ENCODE measurements around the gene ARID5A.
"Not testable (repeated sequence)": the region's sequence is repeated elsewhere in the genome, so short reads cannot be mapped to it uniquely, and the experiment has no call there.

Gene ARID5A, protein sequence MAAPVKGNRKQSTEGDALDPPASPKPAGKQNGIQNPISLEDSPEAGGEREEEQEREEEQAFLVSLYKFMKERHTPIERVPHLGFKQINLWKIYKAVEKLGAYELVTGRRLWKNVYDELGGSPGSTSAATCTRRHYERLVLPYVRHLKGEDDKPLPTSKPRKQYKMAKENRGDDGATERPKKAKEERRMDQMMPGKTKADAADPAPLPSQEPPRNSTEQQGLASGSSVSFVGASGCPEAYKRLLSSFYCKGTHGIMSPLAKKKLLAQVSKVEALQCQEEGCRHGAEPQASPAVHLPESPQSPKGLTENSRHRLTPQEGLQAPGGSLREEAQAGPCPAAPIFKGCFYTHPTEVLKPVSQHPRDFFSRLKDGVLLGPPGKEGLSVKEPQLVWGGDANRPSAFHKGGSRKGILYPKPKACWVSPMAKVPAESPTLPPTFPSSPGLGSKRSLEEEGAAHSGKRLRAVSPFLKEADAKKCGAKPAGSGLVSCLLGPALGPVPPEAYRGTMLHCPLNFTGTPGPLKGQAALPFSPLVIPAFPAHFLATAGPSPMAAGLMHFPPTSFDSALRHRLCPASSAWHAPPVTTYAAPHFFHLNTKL

DNA sequence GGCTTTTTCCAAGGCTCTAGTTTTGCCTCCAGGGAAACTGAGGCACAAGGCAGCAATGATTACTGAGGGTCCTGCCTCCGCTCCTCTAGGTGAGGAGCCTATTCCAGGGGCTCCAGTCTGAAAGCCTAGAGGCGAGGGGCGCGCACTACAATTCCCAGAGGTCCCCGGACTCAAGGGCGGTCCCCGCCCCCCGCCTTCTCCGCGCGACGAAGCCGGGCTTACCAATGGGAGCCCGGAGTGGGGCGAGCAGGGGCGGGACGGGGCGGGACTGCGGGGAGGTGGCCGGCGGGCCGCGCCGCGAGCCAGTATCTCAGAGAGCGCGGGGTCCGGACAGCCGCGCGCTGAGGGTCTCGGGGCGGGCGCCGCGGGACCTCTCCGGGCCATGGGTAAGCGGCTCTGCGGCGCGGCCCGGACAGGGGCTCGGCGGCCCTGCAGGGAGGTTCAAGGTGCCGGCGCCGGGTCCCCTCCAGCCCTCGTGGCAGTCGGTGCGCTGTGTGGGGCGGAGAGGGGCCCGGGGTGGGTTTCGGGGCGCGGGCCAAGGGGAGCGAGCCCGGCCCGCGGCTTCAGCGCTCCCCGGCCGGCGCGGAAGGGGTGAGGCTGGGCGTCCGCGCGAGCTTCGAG lies at the start of gene ARID5A:
Gene ARID5A (plus strand): TSS at position 308 of the 621 bp plus-strand sequence. CDS start 75 bp downstream, at position 383.
- DNase-seq = peak; percentile 86

DNA sequence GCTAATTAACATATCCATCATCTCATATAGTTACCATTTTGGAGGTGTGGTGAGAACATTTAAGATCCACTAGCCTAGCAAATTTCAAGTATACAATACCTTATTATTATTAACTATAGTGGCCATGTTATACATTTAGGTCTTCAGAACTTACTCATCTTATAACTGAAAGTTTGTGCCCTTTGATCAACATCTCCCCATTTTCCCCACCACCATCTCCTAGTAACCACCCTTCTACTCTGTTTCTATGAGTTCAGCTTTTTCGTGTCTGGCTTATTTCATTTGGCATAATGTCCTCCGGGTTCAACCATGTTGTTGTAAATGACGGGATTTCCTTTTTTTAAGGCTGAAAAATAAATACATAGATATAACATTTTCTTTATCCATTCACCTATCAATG lies 47.3 kb upstream of the ARID5A start:
- no peak for DNase-seq

DNA sequence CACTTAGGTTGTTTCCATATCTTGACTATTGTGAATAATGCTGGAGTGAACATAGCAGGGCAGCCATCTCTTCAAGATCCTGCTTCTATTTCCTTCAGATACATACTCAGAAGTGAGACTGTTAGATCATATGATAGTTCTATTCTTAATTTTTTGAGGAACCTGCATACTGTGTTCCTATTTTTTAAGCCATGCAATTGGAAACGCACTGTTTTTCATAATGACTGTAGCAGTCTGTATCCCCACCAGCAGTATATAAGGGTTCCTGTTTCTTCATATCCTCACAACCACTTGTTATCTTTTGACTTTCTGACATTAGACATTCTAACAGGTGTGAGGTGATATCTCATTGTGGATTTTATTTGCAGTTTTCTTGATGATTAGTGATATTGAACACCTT lies 46.9 kb upstream of the ARID5A start:
- no peak for DNase-seq

DNA sequence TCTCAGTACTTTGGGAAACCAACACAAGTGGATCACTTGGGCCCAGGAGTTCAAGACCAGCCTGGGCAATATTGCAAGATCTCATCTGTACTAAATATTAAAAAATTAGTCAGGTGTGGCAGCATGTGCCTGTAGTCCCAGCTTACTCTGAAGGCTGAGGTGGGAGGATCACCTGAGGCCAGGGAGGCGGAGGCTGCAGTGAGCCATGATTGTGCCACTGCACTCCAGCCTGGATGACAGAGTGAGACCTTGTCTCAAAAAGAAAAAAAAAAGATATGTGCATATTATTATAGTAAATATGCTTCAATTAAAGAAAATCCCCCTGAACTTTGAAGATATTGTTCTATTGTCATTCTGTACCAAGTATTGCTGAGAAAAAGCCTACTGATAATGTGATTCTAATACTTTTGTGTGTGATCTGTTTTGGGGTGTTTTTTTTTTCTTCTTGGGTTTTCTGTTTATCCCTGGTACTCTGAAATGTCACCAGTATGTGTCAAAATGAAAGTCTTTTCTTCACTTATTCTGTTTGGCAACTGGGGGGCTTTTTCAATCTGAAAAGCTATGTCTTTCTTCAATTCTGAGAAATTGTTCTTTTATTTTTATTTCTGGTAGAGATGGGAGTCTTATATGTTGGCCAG lies 44.6 kb upstream of the ARID5A start:
- DNase-seq = no peak

DNA sequence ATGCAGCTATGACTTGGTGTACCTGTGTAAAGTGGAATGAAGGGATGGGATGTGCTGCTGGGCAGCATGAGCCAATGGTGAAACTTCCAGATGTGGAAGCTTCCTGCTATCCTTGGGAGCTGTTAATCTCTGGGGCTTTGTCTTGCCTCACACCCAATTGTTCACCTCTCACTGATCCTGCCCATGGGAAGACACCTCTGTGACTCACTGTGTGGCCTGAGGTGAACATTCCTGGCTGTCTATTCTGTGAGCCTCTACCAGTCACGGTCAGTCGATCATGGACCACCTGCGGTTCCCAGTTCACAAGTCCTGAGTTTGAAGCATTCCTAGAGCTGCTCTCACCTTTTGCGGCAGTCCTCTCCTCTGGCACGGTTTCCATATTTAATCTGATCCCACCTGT lies 43.5 kb upstream of the ARID5A start:
- no peak for DNase-seq

DNA sequence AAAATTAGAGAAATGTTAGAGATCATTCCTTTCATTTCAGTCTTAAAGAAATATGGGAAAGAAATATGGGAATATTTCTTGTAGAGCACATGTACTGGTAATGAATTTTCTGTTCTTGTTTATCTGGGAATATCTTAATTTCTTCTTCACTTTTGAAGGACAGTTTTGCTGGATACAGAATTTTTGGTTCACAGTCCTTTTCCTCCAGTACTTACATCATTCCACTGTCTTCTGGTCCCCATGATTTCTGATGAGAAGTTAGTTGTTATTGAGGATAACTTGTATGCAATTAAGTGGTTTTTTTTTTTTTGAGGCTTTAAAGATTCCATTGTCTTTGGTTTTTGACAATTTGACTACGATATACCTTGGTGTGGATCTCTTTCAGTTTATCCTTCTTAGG lies 42.4 kb upstream of the ARID5A start:
- no peak for DNase-seq

DNA sequence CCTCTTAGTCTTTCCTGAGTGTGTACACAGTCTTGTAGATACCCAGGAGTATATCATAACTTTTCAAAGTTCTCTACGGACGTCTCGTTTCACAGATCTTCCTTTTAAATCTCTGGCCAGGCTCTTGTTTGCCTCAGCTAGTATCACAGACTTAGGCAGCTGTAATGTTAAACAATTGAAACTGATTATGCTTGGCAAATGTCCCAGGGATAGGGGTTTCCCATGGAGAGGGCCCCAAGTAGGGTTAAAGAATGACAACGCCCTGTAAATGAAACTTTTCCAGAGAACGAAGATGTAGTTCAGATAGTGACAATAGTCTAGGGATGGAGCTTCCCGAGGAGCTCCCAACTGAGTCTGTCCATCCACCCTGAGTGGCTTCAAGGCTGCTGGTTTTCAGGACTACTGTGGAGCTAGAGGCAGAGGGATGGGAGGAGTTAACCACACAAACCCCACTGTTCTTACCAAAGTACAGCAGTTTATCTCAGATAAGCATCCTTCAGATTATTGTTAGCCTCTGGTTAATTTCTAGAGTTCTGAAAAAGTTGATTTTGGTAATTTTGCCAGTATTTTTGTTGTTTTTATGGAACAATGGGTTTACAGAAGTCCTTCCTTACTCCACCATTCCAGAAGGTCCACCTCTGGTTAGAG lies 40.4 kb upstream of the ARID5A start:
- DNase-seq = no peak

DNA sequence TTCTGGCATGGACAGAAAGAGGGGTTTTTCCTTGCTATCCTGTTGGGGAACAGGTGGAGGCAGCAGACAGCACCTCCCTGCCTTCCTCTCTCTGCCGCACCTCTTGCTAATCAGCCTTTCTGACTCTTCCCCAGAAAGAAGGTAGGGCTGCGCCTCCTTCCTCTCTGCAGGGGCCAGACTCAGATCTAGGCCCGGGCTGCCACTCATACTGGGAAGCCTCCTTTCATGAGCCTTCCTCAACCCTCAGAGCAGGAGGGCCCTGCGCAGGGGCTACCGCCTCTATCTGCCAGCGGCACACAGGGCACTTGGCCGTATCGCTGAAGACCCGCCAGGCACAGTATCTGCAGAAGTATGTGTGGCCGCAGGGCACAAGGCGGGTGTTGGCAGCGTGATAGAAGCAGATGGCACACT lies 38.5 kb upstream of the ARID5A start:
- DNase-seq = no peak

DNA sequence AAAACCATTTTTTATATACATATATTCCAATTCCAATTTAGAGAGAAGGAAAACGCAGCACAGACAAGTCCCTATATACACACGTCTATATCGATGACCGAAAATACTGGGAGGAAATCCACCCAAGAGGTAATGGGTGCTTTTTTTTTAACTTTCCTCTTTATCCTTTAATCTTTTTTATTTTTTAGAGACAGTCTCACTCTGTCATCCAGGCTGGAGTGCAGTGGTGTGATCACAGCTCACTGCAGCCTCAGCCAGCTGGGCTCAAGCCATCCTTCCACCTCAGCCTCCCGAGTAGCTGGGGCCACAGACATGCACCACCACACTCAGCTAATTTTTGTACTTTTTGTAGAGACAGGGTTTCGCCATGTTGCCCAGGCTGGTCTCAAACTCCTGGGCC lies 37.9 kb upstream of the ARID5A start:
- not testable (repeated sequence) for DNase-seq

DNA sequence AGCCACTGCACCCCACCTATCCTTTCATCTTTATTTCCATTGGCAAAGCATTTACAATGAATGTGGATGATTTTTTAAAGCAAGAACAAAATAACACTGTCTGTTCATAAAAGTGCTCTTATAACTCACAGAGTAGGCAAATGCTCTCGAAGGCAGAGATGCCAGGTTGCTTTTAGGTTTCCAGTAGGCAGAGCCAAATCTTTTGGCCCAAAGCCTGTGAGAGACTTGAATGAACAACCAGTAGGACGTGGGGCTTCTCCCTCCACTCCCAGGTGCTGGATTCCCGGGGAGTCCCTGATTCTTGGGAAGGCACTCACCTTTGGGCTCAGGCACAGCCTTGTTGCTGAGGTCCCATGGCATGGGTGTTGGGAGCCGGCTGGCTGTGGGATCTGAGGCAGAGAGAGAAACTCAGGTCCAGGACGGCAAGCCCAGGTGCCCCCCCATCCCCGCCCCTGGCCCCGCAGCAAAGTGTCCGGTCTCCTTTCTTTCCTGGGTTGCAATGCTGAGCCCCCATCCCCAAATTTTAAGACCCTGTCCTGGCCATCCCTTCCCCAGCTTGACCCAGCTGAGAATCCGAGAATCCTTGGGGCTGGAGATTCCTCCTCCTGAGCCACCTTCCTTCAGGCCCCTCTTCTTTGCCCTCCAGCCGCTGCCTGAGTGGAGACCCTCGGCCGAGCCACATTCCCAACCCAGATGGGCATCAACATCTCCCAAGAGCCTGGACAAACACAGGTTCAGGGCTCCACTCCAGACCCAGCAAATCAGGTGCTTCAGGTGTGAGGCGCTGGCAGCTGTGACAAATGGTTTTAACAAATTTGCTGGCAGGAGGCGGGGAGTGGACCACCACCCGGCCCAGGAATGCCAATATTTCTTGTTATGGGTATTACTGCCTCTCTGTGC lies 37.2 kb upstream of the ARID5A start:
- DNase-seq = no peak

DNA sequence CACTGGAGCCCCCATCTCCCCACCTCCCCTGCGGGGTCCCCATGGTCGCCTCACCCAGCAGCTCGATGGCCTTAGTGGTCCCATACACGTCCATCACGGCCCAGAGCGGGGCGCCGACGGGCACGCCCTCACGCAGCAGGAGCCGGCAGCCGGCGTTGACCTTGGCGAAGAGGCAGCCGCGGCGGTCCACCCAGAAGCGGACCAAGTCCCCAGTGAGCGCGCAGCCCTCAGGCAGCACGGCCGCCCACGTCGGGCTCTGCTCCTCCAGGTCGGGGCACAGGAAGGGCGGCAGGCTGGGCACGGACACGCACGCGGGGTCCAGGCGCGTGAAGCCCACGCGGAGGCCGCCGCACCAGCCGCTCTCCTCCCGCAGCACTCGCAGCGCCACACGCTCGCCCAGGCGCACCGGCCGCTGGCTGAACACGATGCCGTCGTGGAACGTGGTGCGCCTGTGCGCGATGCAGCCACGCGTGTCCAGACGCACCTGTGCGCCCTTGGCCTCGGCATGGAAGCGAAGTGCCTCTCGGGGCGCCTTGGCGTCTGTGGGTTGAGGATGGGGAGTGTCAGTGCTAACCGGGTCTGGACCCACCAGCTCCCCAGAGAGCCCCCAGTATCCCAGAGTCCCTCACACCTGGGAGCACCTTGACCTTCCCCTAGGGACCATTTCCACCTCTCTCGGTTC lies 36.0 kb upstream of the ARID5A start:
- DNase-seq = no peak

DNA sequence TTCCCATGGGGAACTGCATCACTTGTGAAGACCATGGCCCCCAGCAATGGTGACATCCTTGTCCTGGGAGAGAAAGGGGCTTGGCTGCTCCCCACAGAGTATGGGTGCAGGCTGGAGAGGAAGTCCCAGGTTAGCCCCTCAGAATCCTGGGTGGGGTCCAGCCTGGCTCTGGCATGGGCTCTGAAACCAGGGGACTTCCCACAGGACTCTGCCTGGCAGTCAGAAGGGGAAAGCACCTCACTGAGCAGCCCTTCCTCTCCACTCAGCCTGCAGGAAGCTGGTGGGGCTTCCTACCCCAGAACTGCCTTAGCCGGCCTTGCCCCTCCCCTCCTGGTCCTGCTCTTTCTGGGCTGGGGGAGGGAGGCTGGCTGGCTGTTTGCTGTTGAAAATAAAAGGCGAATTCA lies 35.1 kb upstream of the ARID5A start:
- DNase-seq = no peak

DNA sequence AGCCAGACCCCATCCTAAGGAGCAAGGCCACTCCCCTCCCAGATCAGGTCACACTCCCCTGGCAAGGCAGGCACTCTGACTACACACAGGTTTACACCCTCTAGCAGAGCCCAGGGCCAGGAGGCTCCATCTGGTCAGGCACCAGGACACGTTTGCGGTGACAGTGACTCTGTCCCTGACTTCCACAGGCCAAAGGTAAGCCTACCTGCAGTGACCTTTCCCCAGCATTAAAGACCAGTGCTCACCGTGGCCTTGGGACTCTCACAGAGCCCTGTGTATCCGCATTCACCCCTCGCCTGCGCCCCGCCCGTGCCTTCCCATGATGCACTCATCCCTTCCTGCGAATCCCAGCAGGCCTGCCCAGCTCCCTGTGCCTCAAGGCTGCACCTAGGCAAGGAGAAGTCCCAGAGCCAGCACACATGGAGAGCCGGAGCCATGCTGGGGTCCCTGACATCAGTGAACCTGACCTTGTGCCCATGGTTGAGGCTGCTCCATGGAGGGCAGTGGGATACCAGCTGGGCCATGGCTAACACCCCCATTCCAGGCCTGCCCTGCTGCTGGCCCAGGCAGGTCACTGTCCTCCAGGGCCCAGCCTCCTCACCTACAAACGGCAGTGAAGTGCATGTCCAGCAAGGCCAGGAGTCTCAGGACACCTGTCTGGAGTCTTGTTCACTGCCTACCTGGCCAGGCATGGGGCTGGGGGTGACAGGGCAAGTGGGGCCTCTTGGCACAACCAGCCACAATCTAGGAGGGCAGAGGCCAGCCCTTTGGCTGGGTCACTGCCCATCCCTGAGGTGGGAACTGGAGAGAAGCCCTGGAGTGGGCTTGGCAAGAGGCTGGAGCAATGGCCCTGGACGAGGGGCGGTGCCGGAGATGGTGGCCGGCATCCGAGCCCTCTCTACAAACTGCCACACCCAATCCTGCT lies 34.4 kb upstream of the ARID5A start:
- DNase-seq = no peak

DNA sequence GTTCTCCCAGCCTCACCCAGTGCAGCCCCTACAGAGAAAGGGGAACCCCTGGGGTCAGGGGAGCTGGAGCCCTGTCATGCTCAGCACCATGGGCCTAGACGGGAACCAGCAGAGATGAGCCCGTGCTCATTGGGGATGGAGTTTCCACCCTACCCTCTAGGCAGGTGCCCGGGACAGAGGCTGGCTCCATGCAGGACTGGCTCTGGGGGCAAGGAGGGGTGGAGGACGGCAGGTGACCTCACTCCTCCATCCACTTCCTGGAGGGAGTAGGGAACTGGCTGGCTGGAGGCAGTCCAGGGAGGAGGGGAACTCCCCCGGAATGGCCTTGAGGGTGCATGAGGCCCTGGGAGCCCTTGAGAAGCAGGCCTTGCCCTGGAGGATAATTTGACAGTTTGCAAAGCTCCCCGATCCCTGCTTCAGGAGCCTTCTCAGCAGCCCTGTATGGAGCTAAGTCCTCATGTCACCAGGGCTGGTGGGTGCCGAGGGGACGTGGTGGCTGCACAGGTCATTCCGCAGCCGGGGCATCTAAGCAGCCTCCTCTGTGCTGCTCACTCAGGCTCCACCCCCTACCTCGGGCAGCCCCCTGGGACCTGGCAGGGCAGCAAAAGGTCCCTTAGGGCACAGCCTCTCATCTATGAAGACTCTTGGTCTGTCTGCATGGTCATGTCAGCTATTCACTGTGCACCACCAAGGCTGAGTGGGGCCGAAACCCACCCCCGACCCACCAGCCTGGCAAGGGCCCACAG lies 33.5 kb upstream of the ARID5A start:
- DNase-seq = no peak

DNA sequence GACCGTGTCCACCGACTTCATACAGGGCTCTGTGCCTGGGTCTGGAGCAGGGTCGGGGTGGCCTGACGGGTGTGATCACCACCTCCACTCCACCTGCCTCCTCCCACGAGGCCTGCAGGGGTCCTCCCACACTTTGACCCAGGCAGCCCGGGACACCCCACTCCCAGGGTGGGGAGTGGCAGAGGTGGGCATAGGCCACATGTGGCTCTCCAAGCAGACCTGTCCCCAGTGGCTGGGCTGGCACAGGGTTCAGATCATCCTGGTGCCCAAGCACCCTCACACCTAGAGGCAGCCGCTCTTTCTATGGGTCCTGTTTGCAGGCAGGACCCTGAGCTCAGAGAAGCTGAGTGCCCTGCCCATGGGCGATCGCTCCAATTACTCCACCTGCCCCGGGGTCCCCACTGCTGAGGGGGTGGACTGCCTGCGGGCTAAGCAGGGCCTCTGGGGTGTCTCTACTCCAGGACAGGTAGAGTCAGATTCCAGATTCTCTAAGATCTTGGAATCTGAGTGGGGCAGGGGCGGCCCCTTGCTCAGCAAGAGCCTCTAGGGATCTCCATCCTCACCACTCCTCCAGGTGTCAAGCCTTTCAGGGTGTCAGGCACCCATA lies 32.8 kb upstream of the ARID5A start:
- no peak for DNase-seq

DNA sequence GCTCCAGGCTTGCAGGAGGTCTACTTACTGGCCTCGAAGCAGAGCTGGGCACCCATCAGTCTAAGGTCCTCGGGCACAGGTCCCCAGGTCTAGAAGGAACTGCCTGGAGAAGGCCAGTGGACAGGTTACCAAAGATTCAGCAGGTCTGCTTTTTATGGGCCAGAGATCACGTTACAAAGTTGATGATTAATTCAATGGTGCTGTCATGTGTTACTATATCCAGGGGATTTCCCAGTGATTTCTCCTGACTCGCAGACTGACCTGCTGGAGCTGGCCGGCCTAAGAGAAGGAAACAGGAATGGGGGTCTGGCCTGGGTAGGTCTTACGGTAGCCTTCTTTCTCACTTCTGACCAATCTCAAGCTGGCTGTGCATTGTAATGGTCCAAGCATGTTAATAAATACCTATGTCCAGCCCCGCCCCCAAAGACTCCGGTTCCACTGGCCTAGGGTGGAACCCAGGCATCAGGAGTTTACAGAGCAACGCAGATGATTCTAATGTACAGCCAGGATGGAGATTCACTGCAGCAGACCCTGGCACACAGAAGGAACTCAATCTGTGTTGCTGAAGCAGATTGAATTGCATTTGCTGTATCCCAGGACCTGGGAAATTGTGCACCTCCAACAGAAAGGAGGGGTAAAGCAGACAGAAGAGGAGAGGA lies 31.2 kb upstream of the ARID5A start, which contains the start of gene NEURL3:
Gene NEURL3 (minus strand): TSS at position 127 of the 659 bp plus-strand sequence. CDS start 71 bp downstream, at position 56.
- DNase-seq = no peak

DNA sequence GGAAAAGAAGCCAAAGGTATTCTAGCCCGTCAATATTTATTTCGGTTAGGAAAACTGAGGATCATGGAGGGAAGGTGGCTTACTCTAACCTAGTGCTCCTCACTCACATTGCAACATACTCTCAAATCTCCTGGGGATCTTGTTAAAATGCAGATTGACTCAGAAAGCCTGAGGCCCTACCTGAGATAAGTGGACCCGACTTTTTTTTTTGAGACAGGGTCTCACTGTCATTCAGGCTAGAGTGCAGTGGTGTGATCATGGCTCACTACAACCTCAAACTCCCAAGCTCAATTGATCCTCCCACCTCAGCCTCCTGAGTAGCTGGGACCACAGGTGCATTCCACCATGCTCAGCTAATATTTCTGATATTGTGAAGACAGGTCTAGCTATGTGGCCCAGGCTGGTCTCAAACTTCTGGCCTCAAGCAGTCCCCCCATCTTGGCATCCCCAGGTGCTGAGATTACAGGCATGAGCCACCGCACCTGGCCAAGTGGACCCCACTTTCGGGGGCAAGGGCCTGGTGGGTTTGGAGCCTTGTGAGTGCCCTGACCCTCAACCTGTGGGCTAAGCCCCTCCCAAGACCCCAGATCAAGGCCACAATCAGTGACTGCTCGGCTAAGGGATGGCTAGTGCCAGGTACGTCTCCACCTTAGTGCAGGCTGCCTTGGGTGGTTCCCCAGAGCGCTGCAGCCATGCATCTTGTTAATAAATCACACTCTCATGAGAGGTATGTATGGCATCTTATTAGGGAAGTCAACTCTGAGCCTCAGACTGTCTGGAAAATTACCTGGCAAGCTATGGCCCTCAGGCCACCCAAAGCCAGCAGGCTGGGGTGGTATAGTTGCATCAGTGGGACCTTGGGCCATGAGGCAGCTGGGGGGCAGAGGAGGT lies 30.3 kb upstream of the ARID5A start:
- no peak for DNase-seq

Data from activated effector memory CD4-positive, alpha-beta T cell treated with Interleukin-2 at 50 U/mL for 16 hours (primary cell).